Liver (tissue), 9 donors: ENCODE data around the gene ZNF775. TPM values are rescaled to one million over a fixed set of nuclear protein-coding genes. Genes with fewer than 3 reads are reported as not detected.

ENCODE experiments used
- DNase-seq: peaks from one replicate; pipeline ENCODE4 v3.0.0-alpha.2; 2017; ENCODE audit warnings: low spot score
- H3K27ac ChIP-seq, 2 donors: one replicate each; pipeline ENCODE4 v1.7.0; 2013; ENCODE audit warnings: inconsistent platforms in 2 of 2, low read length in 2 of 2, control low read depth in 1 of 2, low read depth in 1 of 2, mild to moderate bottlenecking in 1 of 2
- H3K27me3 ChIP-seq, 4 donors: one replicate each; pipeline versions ENCODE4 v1.6.1 to v1.7.0; 2013; ENCODE audit warnings: low read length in 3 of 4, inconsistent platforms in 1 of 4, mild to moderate bottlenecking in 1 of 4, moderate library complexity in 1 of 4; ENCODE audit not compliant: control insufficient read depth in 4 of 4, insufficient read depth in 4 of 4
- H3K36me3 ChIP-seq, 4 donors: one replicate each; pipeline versions ENCODE4 v1.6.1 to v1.7.0; 2013; ENCODE audit warnings: low read length in 3 of 4, mild to moderate bottlenecking in 3 of 4, low read depth in 1 of 4, moderate library complexity in 1 of 4; ENCODE audit not compliant: control insufficient read depth in 4 of 4, insufficient read depth in 3 of 4
- H3K4me1 ChIP-seq, 4 donors: one replicate each; pipeline versions ENCODE4 v1.6.1 to v1.7.0; 2013; ENCODE audit warnings: low read length in 3 of 4, mild to moderate bottlenecking in 3 of 4, moderate library complexity in 1 of 4; ENCODE audit not compliant: control insufficient read depth in 4 of 4, insufficient read depth in 4 of 4
- H3K4me3 ChIP-seq, 3 donors: one replicate each; pipeline versions ENCODE4 v1.6.1 to v1.7.0; 2013; ENCODE audit warnings: low read length in 3 of 3, control low read depth in 1 of 3, low read depth in 1 of 3, mild to moderate bottlenecking in 1 of 3
- H3K9ac ChIP-seq, 2 donors: one replicate each; pipeline ENCODE4 v1.7.0; 2013; ENCODE audit warnings: low read length in 2 of 2, mild to moderate bottlenecking in 2 of 2, moderate library complexity in 2 of 2, control low read depth in 1 of 2, low read depth in 1 of 2
- H3K9me3 ChIP-seq, 4 donors: one replicate each; pipeline versions ENCODE4 v1.6.1 to v1.7.0; 2013; ENCODE audit warnings: low read length in 3 of 4; ENCODE audit not compliant: control insufficient read depth in 4 of 4
- ATF3 ChIP-seq: IDR thresholded peaks from 2 replicates; pipeline ENCODE4 v1.6.1; 2016; ENCODE audit warnings: antibody characterized with exemption
- CTCF ChIP-seq: fragments of 150-350 bp; IDR thresholded peaks from 2 replicates; pipeline ENCODE4 v1.5.1; 2017; ENCODE audit warnings: improper control_type of control experiment, low read depth, low read length; ENCODE audit not compliant: missing input control
- EGR1 ChIP-seq, 2 donors: IDR thresholded peaks; 2 replicates each; pipeline ENCODE4 v1.6.1; 2016 to 2018; ENCODE audit warnings: antibody characterized with exemption in 2 of 2, low read depth in 2 of 2
- FOXA1 ChIP-seq: IDR thresholded peaks from 2 replicates; pipeline ENCODE4 v1.6.1; 2016; ENCODE audit warnings: antibody characterized with exemption
- FOXA2 ChIP-seq: IDR thresholded peaks from 2 replicates; pipeline ENCODE4 v1.6.1; 2016; ENCODE audit warnings: antibody characterized with exemption
- GABPA ChIP-seq, 2 donors: IDR thresholded peaks in 1 of 2; conservative IDR thresholded peaks in 1 of 2; 2 replicates each; pipeline ENCODE4 v1.6.1; 2016; ENCODE audit warnings: antibody characterized with exemption in 2 of 2, mild to moderate bottlenecking in 1 of 2, moderate library complexity in 1 of 2
- HNF4A ChIP-seq, 2 donors: conservative IDR thresholded peaks; 2 replicates each; pipeline ENCODE4 v1.6.1; 2016; ENCODE audit warnings: antibody characterized with exemption in 2 of 2, mild to moderate bottlenecking in 2 of 2
- HNF4G ChIP-seq: IDR thresholded peaks from 2 replicates; pipeline ENCODE4 v1.6.1; 2016; ENCODE audit warnings: antibody characterized with exemption
- JUND ChIP-seq, 2 donors: IDR thresholded peaks; 2 replicates each; pipeline ENCODE4 v1.6.1; 2016; ENCODE audit warnings: antibody characterized with exemption in 2 of 2
- MAX ChIP-seq: IDR thresholded peaks from 2 replicates; pipeline ENCODE4 v1.6.1; 2016; ENCODE audit warnings: antibody characterized with exemption
- NR2F2 ChIP-seq: IDR thresholded peaks from 2 replicates; pipeline ENCODE4 v1.6.1; 2016; ENCODE audit warnings: antibody characterized with exemption
- RAD21 ChIP-seq, 2 donors: IDR thresholded peaks; 2 replicates each; pipeline ENCODE4 v1.6.1; 2016; ENCODE audit warnings: antibody characterized with exemption in 2 of 2, mild to moderate bottlenecking in 2 of 2
- REST ChIP-seq: IDR thresholded peaks from 2 replicates; pipeline ENCODE4 v1.6.1; 2016; ENCODE audit warnings: antibody characterized with exemption, mild to moderate bottlenecking
- RXRA ChIP-seq, 2 donors: IDR thresholded peaks; 2 replicates each; pipeline ENCODE4 v1.6.1; 2017 to 2018; ENCODE audit warnings: antibody characterized with exemption in 2 of 2, mild to moderate bottlenecking in 1 of 2
- SP1 ChIP-seq: IDR thresholded peaks from 2 replicates; pipeline ENCODE4 v1.6.1; 2018; ENCODE audit warnings: antibody characterized with exemption, mild to moderate bottlenecking
- TAF1 ChIP-seq: conservative IDR thresholded peaks from 2 replicates; pipeline ENCODE4 v1.6.1; 2016; ENCODE audit warnings: antibody characterized with exemption, mild to moderate bottlenecking
- YY1 ChIP-seq: IDR thresholded peaks from 2 replicates; pipeline ENCODE4 v1.6.1; 2016; ENCODE audit warnings: antibody characterized with exemption, mild to moderate bottlenecking
- ZBTB33 ChIP-seq: IDR thresholded peaks from 2 replicates; pipeline ENCODE4 v1.6.1; 2016; ENCODE audit warnings: antibody characterized with exemption
- WGBS: extraction: QIAGEN DNeasy Blood & Tissue Kit; methylation state at CpG from one replicate; pipeline ENCODE4 v1.1.7; 2013; 5-methylcytosine and 5-hydroxymethylcytosine counted together
- polyA plus RNA-seq, 2 donors: library from polyadenylated mRNA; stranded (reverse) in 1 of 2; unstranded in 1 of 2; fragments of 200-250 nt in 1 of 2; fragments of >200 nt in 1 of 2; fragmentation: Nextera tagmentation in 1 of 2; extraction: Ambion mirVana in 1 of 2; gene quantifications; one replicate each; pipeline versions ENCODE4 v1.2.1 to v1.2.3, GENCODE V29; 2013 to 2015
- total RNA-seq, 2 donors: library from RNA; depleted of rRNA; stranded (reverse); fragments of >200 nt; gene quantifications; one replicate each; pipeline ENCODE4 v1.2.3, GENCODE V29; 2014
- donor health status: healthy.
- donor health status: healthy.
- donor health status: healthy.
- donor health status: healthy.
- donor health status: healthy.

Gene ZNF775
- total and polyA plus RNA-seq, 4 donors, result 0.08 to 3.1 (median 0.52) TPM

GRCh38 chr7:150383710-150384397 lies 4.7 kb downstream of the ZNF775 start:
- peak; percentile 32 to 61 for TF ChIP-seq HNF4A (conservative IDR thresholded peaks at IDR 0.05)
- no peak for TF ChIP-seq HNF4G
- no peak for TF ChIP-seq REST
- no peak for TF ChIP-seq ATF3
- no peak for TF ChIP-seq NR2F2
- peak; percentile 12 to 44 for TF ChIP-seq RXRA (IDR thresholded peaks at IDR 0.05)
- TF ChIP-seq RAD21 (IDR thresholded peaks at IDR 0.05), result peak in 1 of 2 donors; percentile 45
- no peak for TF ChIP-seq GABPA (IDR thresholded peaks at IDR 0.05 in 1 of 2, conservative IDR thresholded peaks at IDR 0.05 in 1 of 2)
- TF ChIP-seq FOXA1, result no peak
- no peak for TF ChIP-seq FOXA2
- no peak for TF ChIP-seq JUND (IDR thresholded peaks at IDR 0.05)
- no peak for TF ChIP-seq CTCF
- TF ChIP-seq EGR1 (IDR thresholded peaks at IDR 0.05; ENCODE audit: low read depth in 2 of 2), result no peak
- TF ChIP-seq TAF1, result peak; percentile 95
- peak; percentile 57 for TF ChIP-seq SP1
- TF ChIP-seq YY1, result no peak
- no peak for TF ChIP-seq ZBTB33
- no peak for TF ChIP-seq MAX
- Histone ChIP-seq H3K27ac (no peak overlapping the region), H3K9me3 (no peaks in the 10 kb centered on the region), H3K36me3 (no peaks in the 10 kb centered on the region), H3K27me3 (no peaks in the 10 kb centered on the region), H3K4me3 (no peak overlapping the region), H3K9ac (no peak overlapping the region), H3K4me1 (peaks cover 6 to 62% (median 55%) of the 10 kb centered on the region in 4 donors)
- 71% methylated on average over 22 of the region's 22 CpGs for WGBS
- peak; percentile 71 for DNase-seq
